CD4-positive, alpha-beta T cell treated with Interleukin-21 for 1 hour (primary cell): ENCODE measurements around the gene CGNL1.

Experiments used
- DNase-seq: peaks from one replicate; pipeline ENCODE4 v3.0.0-alpha.2; 2020

CGNL1 gene

GRCh38 chr15:57388464-57388863 is 12.2 kb downstream of the CGNL1 start:
- DNase-seq, result no peak

- DNase-seq, result no peak
Measured at GRCh38 chr15:57389991-57390390, 13.7 kb downstream of the CGNL1 start.

- DNase-seq, result no peak
Measured at GRCh38 chr15:57390583-57390982, 14.3 kb downstream of the CGNL1 start.

- no peak for DNase-seq
Measured at GRCh38 chr15:57391537-57391936, 15.2 kb downstream of the CGNL1 start.

- no peak for DNase-seq
Measured at GRCh38 chr15:57393061-57393460, 16.8 kb downstream of the CGNL1 start.

- no peak for DNase-seq
Measured at GRCh38 chr15:57395292-57395691, 19.0 kb downstream of the CGNL1 start.

- no peak for DNase-seq
Measured at GRCh38 chr15:57398336-57398735, 22.0 kb downstream of the CGNL1 start.

GRCh38 chr15:57401546-57401945 is 25.2 kb downstream of the CGNL1 start:
- no peak for DNase-seq

GRCh38 chr15:57403017-57403416 is 26.7 kb downstream of the CGNL1 start:
- DNase-seq, result no peak

GRCh38 chr15:57403566-57404325 is 27.4 kb downstream of the CGNL1 start:
- DNase-seq, result no peak

- no peak for DNase-seq
Measured at GRCh38 chr15:57405133-57405532, 28.8 kb downstream of the CGNL1 start.

- no peak for DNase-seq
Measured at GRCh38 chr15:57406062-57406772, 29.9 kb downstream of the CGNL1 start.

- DNase-seq, result no peak
Measured at GRCh38 chr15:57410373-57410772, 34.1 kb downstream of the CGNL1 start.

- no peak for DNase-seq
Measured at GRCh38 chr15:57411945-57412768, 35.9 kb downstream of the CGNL1 start.

GRCh38 chr15:57415602-57416001 is 39.3 kb downstream of the CGNL1 start:
- no peak for DNase-seq

- DNase-seq, result no peak
Measured at GRCh38 chr15:57418635-57419034, 42.3 kb downstream of the CGNL1 start.

- no peak for DNase-seq
Measured at GRCh38 chr15:57419335-57419734, 43.0 kb downstream of the CGNL1 start.

GRCh38 chr15:57421110-57421509 is 44.8 kb downstream of the CGNL1 start:
- no peak for DNase-seq

GRCh38 chr15:57421551-57421950 is 45.2 kb downstream of the CGNL1 start:
- DNase-seq, result no peak

GRCh38 chr15:57422113-57422754 is 45.9 kb downstream of the CGNL1 start:
- DNase-seq, result no peak

- no peak for DNase-seq
Measured at GRCh38 chr15:57423599-57424140, 47.4 kb downstream of the CGNL1 start.

GRCh38 chr15:57424628-57425405 is 48.5 kb downstream of the CGNL1 start:
- DNase-seq, result no peak
